ENCODE measurements around the gene ZNF407. TPM values are rescaled to one million over a fixed set of nuclear protein-coding genes. Genes with fewer than 3 reads are reported as not detected.

ZNF407 gene
- total and polyA plus RNA-seq, 2 experiments from 2014 or later: 2.1 to 10.4 TPM

- Histone ChIP-seq H3F3A (replicated peaks; ENCODE audit: low read depth) (no peaks in the 10 kb centered on the region), H3K4me1 (ENCODE audit: insufficient read depth) (peaks cover under 1% of the 10 kb centered on the region; the same call in 1 of the 2 replicates), H3K79me2 (replicated peaks; ENCODE audit: insufficient read depth) (peaks cover 28% of the 10 kb centered on the region), H2AFZ (no peak overlapping the region), H3K9me2 (ENCODE audit: insufficient read depth) (no peaks in the 10 kb centered on the region; the same call in 1 of the 2 replicates), H3K4me3 (no peak overlapping the region), H3K27ac (ENCODE audit: low read depth) (no peak overlapping the region), H4K20me1 (replicated peaks; ENCODE audit: insufficient read depth) (no peaks in the 10 kb centered on the region), H3K4me2 (no peak overlapping the region), H3K36me3 (ENCODE audit: insufficient read depth) (no peaks in the 10 kb centered on the region), H3K27me3 (ENCODE audit: insufficient read depth) (0 out of 2 replicates have a peak, but pooled peaks cover under 1% of the 10 kb centered on the region)
- H3K4me3 Mint-ChIP-seq: no peak overlapping the region
- ATAC-seq (no peak), DNase-seq (ENCODE audit: low spot score) (no peak)
- peaks cover 6% of the 10 kb centered on the region for H3K27me3 Mint-ChIP-seq (ENCODE audit: insufficient read depth, low read depth, poor library complexity)
- no peaks in the 10 kb centered on the region; the same call in 1 of the 3 replicates for H3K4me1 Mint-ChIP-seq
- TF ChIP-seq ZNF114 (CRISPR knock-in tag; IDR thresholded peaks at IDR 0.05): no peak
- no peak for TF ChIP-seq EZH2 (IDR thresholded peaks at IDR 0.05; ENCODE audit: low read depth, unreplicated experiment)
- TF ChIP-seq, protein P1, sequence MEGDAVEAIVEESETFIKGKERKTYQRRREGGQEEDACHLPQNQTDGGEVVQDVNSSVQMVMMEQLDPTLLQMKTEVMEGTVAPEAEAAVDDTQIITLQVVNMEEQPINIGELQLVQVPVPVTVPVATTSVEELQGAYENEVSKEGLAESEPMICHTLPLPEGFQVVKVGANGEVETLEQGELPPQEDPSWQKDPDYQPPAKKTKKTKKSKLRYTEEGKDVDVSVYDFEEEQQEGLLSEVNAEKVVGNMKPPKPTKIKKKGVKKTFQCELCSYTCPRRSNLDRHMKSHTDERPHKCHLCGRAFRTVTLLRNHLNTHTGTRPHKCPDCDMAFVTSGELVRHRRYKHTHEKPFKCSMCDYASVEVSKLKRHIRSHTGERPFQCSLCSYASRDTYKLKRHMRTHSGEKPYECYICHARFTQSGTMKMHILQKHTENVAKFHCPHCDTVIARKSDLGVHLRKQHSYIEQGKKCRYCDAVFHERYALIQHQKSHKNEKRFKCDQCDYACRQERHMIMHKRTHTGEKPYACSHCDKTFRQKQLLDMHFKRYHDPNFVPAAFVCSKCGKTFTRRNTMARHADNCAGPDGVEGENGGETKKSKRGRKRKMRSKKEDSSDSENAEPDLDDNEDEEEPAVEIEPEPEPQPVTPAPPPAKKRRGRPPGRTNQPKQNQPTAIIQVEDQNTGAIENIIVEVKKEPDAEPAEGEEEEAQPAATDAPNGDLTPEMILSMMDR (conservative IDR thresholded peaks at IDR 0.05; ENCODE audit: low read depth in 2 of 2): no peak
- no peak for TF ChIP-seq ZNF462 (CRISPR knock-in tag; IDR thresholded peaks at IDR 0.05)
- TF ChIP-seq EZH2phosphoT487 (IDR thresholded peaks at IDR 0.05; ENCODE audit: unreplicated experiment): no peak
- no peak for TF ChIP-seq ZNF331 (CRISPR knock-in tag; IDR thresholded peaks at IDR 0.05; ENCODE audit: low read depth)
- no peak for TF ChIP-seq JUNB (IDR thresholded peaks at IDR 0.05; ENCODE audit: unreplicated experiment)
- TF ChIP-seq STAT1 (IDR thresholded peaks at IDR 0.05; ENCODE audit: unreplicated experiment): no peak
- TF ChIP-seq POLR2AphosphoS5 (IDR thresholded peaks at IDR 0.05; ENCODE audit: low read depth): no peak
- TF ChIP-seq ETS1 (IDR thresholded peaks at IDR 0.05): no peak
- no peak for TF ChIP-seq REST (IDR thresholded peaks at IDR 0.05; ENCODE audit: unreplicated experiment)
- no peak for TF ChIP-seq NANOG (IDR thresholded peaks at IDR 0.05; ENCODE audit: borderline replicate concordance)
- no peak for TF ChIP-seq CREB1 (CRISPR knock-in tag; IDR thresholded peaks at IDR 0.05; ENCODE audit: low read depth)
- no peaks in the 10 kb centered on the region for H3K9me3 Mint-ChIP-seq
- no peak overlapping the region for H3K27ac Mint-ChIP-seq
- H3K36me3 Mint-ChIP-seq (ENCODE audit: low read depth): no peaks in the 10 kb centered on the region
These were observed 6.7 kb downstream of the ZNF407 start for GRCh38 chr18:74604361-74604760.
